ENCODE measurements around the gene ARF1. TPM values are rescaled to one million over a fixed set of nuclear protein-coding genes. Genes with fewer than 3 reads are reported as not detected.
"Not testable (repeated sequence)": the region's sequence is repeated elsewhere in the genome, so short reads cannot be mapped to it uniquely, and the experiment has no call there.

ARF1 gene
- total RNA-seq, 1 experiment from 2014 or later = 106 TPM

GRCh38 chr1:228105996-228106799 is 23.7 kb downstream of the ARF1 start:
- DNase-seq (ENCODE audit: low read depth, low spot score) = no peak
- in situ Hi-C loops (cut with HindIII; ENCODE audit: low pct_unique_long_range_greater_than_20kb, low sequenced_read_pairs) = no loop called here

- in situ Hi-C loops (cut with HindIII; ENCODE audit: low pct_unique_long_range_greater_than_20kb, low sequenced_read_pairs) = no loop called here
- no peak for DNase-seq (ENCODE audit: low read depth, low spot score)
These were observed 24.2 kb downstream of the ARF1 start for GRCh38 chr1:228106800-228107054.

GRCh38 chr1:228107636-228108035 is 25.1 kb downstream of the ARF1 start:
- in situ Hi-C loops (cut with HindIII; ENCODE audit: low pct_unique_long_range_greater_than_20kb, low sequenced_read_pairs) = no loop called here
- DNase-seq (ENCODE audit: low read depth, low spot score) = no peak

DNA sequence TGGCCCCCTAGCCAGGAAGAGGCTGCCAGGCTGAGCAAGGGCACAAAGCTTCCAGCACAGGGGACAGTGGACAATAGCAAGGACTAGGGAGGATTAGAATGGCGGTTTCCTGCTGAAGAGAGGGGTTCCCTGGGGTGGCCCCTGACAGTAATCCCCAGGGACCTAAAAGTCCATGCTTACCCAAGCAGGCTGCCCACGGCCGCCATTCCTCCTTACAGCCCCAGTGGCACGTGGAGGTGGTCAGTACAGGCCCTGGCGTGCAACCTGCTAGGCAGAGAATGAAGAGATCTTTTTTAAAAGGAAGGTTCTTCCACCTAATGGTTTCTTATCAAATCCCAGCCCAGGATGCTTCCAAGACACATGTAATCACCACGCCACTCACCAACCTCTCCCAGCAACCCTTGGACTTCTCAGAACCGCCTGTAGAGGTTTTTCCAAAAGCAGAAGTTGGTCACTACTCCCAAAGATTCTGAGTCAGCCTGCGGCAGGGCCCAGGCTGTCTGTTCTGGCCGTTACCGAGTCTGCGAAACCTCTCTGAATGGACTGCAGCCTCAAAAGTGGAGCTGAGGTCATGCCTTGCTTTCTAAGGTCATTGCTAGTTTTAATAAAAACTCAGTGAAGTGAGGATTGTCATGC is 25.7 kb downstream of the ARF1 start:
- DNase-seq (ENCODE audit: low read depth, low spot score) = no peak
- in situ Hi-C loops (cut with HindIII; ENCODE audit: low pct_unique_long_range_greater_than_20kb, low sequenced_read_pairs) = no loop called here

DNA sequence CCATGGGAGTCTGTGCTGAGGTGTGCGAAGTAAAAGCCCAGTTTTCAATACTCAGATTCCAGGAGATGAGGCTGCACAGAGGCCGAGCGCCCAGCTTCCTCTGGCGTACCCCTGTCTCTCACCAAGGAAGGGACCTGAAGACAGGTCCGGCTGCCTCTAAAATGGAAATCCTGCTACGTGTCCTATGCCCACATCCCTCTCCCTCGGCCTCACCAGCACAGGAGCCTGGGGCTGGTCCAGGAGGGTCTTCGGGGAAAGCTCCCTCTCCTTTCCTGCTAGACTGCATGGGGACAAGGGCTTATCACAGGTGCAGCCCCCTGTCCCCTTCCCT is 26.2 kb downstream of the ARF1 start:
- DNase-seq (ENCODE audit: low read depth, low spot score) = no peak
- in situ Hi-C loops (cut with HindIII; ENCODE audit: low pct_unique_long_range_greater_than_20kb, low sequenced_read_pairs) = no loop called here

GRCh38 chr1:228109073-228109961 is 26.8 kb downstream of the ARF1 start, which contains the start of gene MRPL55:
Gene MRPL55 (minus strand): TSS chr1:228109299. CDS start chr1:228108260, 1,039 bp downstream.
- peak; percentile 95 for DNase-seq (ENCODE audit: low read depth, low spot score)
- in situ Hi-C loops (cut with HindIII; ENCODE audit: low pct_unique_long_range_greater_than_20kb, low sequenced_read_pairs) = no loop called here

- in situ Hi-C loops (cut with HindIII; ENCODE audit: low pct_unique_long_range_greater_than_20kb, low sequenced_read_pairs) = no loop called here
- DNase-seq (ENCODE audit: low read depth, low spot score) = no peak
These were observed 27.5 kb downstream of the ARF1 start for GRCh38 chr1:228109962-228110488.

GRCh38 chr1:228110556-228110955 is 28.0 kb downstream of the ARF1 start:
- no peak for DNase-seq (ENCODE audit: low read depth, low spot score)
- in situ Hi-C loops (cut with HindIII; ENCODE audit: low pct_unique_long_range_greater_than_20kb, low sequenced_read_pairs) = no loop called here

GRCh38 chr1:228111315-228111714 is 28.8 kb downstream of the ARF1 start:
- DNase-seq (ENCODE audit: low read depth, low spot score); in situ Hi-C loops (cut with HindIII; ENCODE audit: low pct_unique_long_range_greater_than_20kb, low sequenced_read_pairs): not testable (repeated sequence)

DNA sequence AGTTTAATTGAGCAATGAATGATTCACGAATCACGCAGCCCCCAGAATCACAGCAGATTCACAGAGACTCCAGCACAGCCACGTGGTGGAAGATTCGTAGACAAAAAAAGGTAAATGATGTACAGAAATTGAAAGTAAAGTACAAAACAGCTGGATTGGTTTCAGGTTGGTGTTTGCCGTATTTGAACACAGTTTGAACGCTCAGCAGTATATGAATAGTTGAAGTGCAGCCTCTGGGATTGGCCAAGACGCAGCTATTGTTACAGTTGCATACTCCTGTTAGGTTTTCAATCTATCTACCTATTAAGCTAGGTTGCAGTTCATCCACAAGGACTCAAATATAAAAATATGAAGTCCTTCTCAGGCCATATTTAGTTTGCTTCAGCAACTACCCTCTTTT is 29.7 kb downstream of the ARF1 start:
- no peak for DNase-seq (ENCODE audit: low read depth, low spot score)
- in situ Hi-C loops (cut with HindIII; ENCODE audit: low pct_unique_long_range_greater_than_20kb, low sequenced_read_pairs) = no loop called here

DNA sequence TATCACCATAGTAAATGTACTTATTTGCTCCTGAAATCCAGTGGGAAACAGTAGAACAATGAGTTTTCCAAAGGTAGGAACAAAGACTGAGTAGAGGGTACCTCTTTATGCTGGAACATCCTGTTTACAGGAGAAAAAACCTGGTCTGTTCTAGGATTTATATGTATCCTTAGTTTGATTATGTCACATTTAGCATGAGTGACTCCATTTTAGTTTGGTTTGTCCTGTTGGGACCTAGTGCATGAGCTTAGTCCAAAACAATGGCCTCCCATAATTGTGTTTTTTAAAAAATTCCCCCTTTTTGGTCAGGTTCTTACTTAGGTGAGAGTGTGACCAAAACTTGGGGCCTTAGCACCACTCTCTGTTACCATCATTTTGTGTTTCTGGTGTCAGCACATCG is 30.1 kb downstream of the ARF1 start:
- DNase-seq (ENCODE audit: low read depth, low spot score) = no peak
- in situ Hi-C loops (cut with HindIII; ENCODE audit: low pct_unique_long_range_greater_than_20kb, low sequenced_read_pairs) = no loop called here

GRCh38 chr1:228114827-228115226 is 32.3 kb downstream of the ARF1 start:
- in situ Hi-C loops (cut with HindIII; ENCODE audit: low pct_unique_long_range_greater_than_20kb, low sequenced_read_pairs) = no loop called here
- no peak for DNase-seq (ENCODE audit: low read depth, low spot score)

GRCh38 chr1:228117335-228117734 is 34.8 kb downstream of the ARF1 start:
- in situ Hi-C loops (cut with HindIII; ENCODE audit: low pct_unique_long_range_greater_than_20kb, low sequenced_read_pairs) = no loop called here
- no peak for DNase-seq (ENCODE audit: low read depth, low spot score)

DNA sequence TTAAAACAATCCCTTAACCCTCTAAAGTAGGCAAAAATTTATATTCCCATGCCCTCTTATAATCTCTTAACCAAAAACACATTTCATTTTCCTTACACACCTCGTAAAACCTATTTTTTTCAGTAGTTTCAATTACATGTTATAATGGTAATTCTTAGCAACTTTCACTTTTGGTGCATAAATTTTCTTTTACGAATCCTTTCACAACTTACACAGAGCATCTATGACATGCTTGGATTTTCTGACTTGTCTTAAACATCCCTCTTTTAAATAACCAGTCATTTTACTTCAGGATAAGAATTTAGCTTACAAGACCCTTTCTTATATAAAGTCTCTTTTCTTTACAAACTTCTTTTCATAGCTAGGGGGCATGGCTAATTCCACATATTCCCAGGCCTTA is 35.5 kb downstream of the ARF1 start:
- DNase-seq (ENCODE audit: low read depth, low spot score) = no peak
- in situ Hi-C loops (cut with HindIII; ENCODE audit: low pct_unique_long_range_greater_than_20kb, low sequenced_read_pairs) = no loop called here

DNA sequence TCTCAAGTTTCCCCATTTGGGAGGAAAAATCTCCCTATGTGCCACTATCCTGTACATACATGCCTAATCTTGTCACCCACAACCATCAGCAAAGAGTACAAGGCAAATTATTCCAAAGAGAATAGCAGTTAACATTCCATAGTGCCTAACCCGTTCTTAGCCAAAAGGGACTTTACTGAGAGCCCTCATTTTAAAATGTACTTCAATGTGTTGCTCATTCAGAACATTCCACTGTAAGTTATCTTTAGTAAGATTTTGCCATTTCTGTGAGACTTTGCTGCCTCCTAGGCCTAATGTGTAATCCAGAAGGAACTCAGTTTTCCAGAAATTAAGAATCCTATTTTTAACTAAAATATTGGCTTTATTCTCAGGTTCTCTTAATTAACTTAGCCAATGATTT is 37.8 kb downstream of the ARF1 start:
- in situ Hi-C loops (cut with HindIII; ENCODE audit: low pct_unique_long_range_greater_than_20kb, low sequenced_read_pairs) = no loop called here

GRCh38 chr1:228120857-228121489 is 38.5 kb downstream of the ARF1 start:
- DNase-seq (ENCODE audit: low read depth, low spot score) = no peak
- in situ Hi-C loops (cut with HindIII; ENCODE audit: low pct_unique_long_range_greater_than_20kb, low sequenced_read_pairs) = no loop called here

More for the DNA sequence above, 37.8 kb downstream of the ARF1 start:
- DNase-seq (ENCODE audit: low read depth, low spot score) = no peak

DNA sequence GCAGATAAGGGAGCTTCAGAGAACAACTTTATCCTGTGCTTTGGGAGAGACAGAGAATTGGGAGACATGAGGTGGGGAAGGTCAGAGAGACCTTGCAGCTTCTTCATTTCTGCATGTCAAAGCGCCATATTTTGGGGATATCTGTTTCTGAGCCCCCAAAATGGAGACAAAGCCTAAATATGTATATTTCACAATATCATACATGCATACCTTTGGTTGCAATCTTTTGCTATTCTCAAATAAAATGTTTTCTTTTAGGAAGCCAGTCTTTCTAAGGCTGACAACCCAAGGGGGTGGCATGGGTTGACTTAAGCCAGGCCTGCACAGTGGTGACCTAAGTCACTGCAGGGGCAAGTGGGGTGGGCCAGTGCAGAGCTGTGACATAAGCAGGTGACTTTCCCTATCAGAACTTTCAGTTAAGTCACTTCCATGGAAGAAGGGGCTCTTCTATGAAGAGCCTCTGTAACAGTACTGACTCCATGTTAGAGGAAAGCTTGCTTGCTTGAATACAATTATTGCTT is 40.5 kb downstream of the ARF1 start:
- DNase-seq (ENCODE audit: low read depth, low spot score) = no peak
- in situ Hi-C loops (cut with HindIII; ENCODE audit: low pct_unique_long_range_greater_than_20kb, low sequenced_read_pairs) = no loop called here

DNA sequence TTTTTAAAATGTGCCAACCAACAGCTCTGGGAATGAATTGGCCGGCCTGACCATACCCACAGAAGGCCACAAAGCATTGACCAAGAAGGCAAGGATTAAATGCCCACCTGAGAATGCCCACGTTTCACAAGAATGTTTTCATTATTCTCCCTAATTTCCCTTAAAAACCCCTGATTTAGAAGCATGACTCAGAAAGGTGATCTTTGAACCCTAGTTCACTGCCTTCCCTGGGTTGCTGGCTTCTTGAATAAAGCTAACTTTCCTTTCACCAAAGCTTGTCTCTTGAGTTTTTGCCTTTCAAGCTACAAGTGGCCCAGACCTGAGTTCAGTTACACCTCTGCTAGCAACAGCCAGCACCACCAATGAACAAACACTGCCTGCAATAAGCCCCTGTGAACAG is 41.0 kb downstream of the ARF1 start:
- in situ Hi-C loops (cut with HindIII; ENCODE audit: low pct_unique_long_range_greater_than_20kb, low sequenced_read_pairs) = no loop called here
- no peak for DNase-seq (ENCODE audit: low read depth, low spot score)
